H1 (cell line): Measurements from ENCODE around the gene SFXN4. TPM values are rescaled to one million over a fixed set of nuclear protein-coding genes. Genes with fewer than 3 reads are reported as not detected.
"Not testable (repeated sequence)": the region's sequence is repeated elsewhere in the genome, so short reads cannot be mapped to it uniquely, and the experiment has no call there.

Experiments
- CTCF ChIA-PET: fragments of 300-600 bp; sonication (Branson Sonifier 250); formaldehyde crosslinking; loops from one replicate; lab custom pipeline; 2021; ENCODE audit not compliant: partially characterized antibody; lab: Charles Lee
- POLR2A ChIA-PET: fragments of 300-600 bp; sonication (Branson Sonifier 250); formaldehyde crosslinking; loops from one replicate; lab custom pipeline; 2021; ENCODE audit warnings: inconsistent platforms; ENCODE audit not compliant: partially characterized antibody; lab: Charles Lee
- DNase-seq, 2 experiments: peaks; one replicate each; pipeline versions ENCODE4 v3.0.0 to v3.0.0-alpha.2; 2010 to 2022; ENCODE audit warnings: low spot score in 2 of 2, low read depth in 1 of 2, mixed read lengths in 1 of 2
- FAIRE-seq: peaks from 2 replicates; lab custom pipeline; 2011; peaks lifted over from hg19 to GRCh38; lab: Jason Lieb, UNC
- H2AFZ ChIP-seq: 2 replicates; pipeline ENCODE4 v1.8.1; 2012; ENCODE audit warnings: low read length, inconsistent platforms
- H2AK5ac ChIP-seq: 2 replicates; pipeline ENCODE4 v1.6.1; 2013; ENCODE audit warnings: low read depth, low read length
- H2BK120ac ChIP-seq: replicated peaks from 2 replicates; pipeline ENCODE3; 2013; ENCODE audit warnings: low read depth, low read length, inconsistent platforms
- H2BK12ac ChIP-seq: 2 replicates; pipeline ENCODE4 v1.6.1; 2013; ENCODE audit warnings: low read depth, low read length
- H2BK15ac ChIP-seq: 2 replicates; pipeline ENCODE4 v1.6.1; 2013; ENCODE audit warnings: low read length
- H2BK20ac ChIP-seq: 2 replicates; pipeline ENCODE4 v1.6.1; 2013; ENCODE audit warnings: low read length
- H2BK5ac ChIP-seq: 2 replicates; pipeline ENCODE4 v1.6.1; 2013; ENCODE audit warnings: low read depth, low read length
- H3K14ac ChIP-seq: 2 replicates; pipeline ENCODE4 v1.6.1; 2013; ENCODE audit warnings: inconsistent platforms; ENCODE audit not compliant: insufficient read length
- H3K18ac ChIP-seq: 2 replicates; pipeline ENCODE4 v1.6.1; 2013; ENCODE audit warnings: low read length; ENCODE audit errors: extremely low read depth
- H3K23ac ChIP-seq: 2 replicates; pipeline ENCODE4 v1.6.1; 2013; ENCODE audit warnings: inconsistent platforms; ENCODE audit not compliant: insufficient read length
- H3K23me2 ChIP-seq: 2 replicates; pipeline ENCODE4 v1.6.1; 2013; ENCODE audit warnings: low read depth, low read length
- H3K27ac ChIP-seq: 2 replicates; pipeline ENCODE4 v1.6.1; 2011; ENCODE audit warnings: low read depth, low read length, inconsistent platforms
- H3K27me3 ChIP-seq, 4 experiments: replicated peaks in 1 of 4; 1 replicate in 1 of 4; 2 replicates in 3 of 4; pipeline versions ENCODE4 v1.6.1 to v1.8.1; 2011 to 2013; ENCODE audit warnings: low read length in 3 of 4, mild to moderate bottlenecking in 3 of 4, inconsistent platforms in 2 of 4, mixed read lengths in 2 of 4, moderate library complexity in 1 of 4; ENCODE audit not compliant: control insufficient read depth in 3 of 4, insufficient read depth in 3 of 4; ENCODE audit errors: extremely low read depth in 1 of 4
- H3K36me3 ChIP-seq, 4 experiments: 2 replicates each; pipeline versions ENCODE4 v1.6.1 to v1.8.1; 2011 to 2013; ENCODE audit warnings: mild to moderate bottlenecking in 4 of 4, low read length in 3 of 4, moderate library complexity in 2 of 4, control low read depth in 1 of 4, inconsistent platforms in 1 of 4; ENCODE audit not compliant: insufficient read depth in 4 of 4, control insufficient read depth in 2 of 4
- H3K4ac ChIP-seq: replicated peaks from 2 replicates; pipeline ENCODE3; 2013; ENCODE audit warnings: low read length, low read depth, mixed read lengths, inconsistent platforms; ENCODE audit not compliant: insufficient read length
- H3K4me1 ChIP-seq, 4 experiments: replicated peaks in 1 of 4; 1 replicate in 1 of 4; 2 replicates in 3 of 4; pipeline versions ENCODE4 v1.6.1 to v1.8.1; 2011 to 2013; ENCODE audit warnings: low read length in 3 of 4, inconsistent platforms in 2 of 4, mixed read lengths in 1 of 4; ENCODE audit not compliant: insufficient read depth in 4 of 4, control insufficient read depth in 3 of 4
- H3K4me2 ChIP-seq, 2 experiments: 2 replicates each; pipeline versions ENCODE4 v1.6.1 to v1.8.1; 2011 to 2013; ENCODE audit warnings: low read depth in 2 of 2, low read length in 2 of 2, control low read depth in 1 of 2, inconsistent platforms in 1 of 2, mild to moderate bottlenecking in 1 of 2; ENCODE audit not compliant: insufficient read depth in 1 of 2
- H3K4me3 ChIP-seq, 4 experiments: fragments of 200-600, 300-600 bp in 1 of 4; sonication (generic), shearing (Covaris generic), sonication (Bioruptor Twin) in 1 of 4; 2 replicates each; pipeline versions ENCODE4 v1.5.1 to v1.8.1; 2011 to 2016; ENCODE audit warnings: low read length in 4 of 4, low read depth in 3 of 4, control low read depth in 2 of 4, inconsistent platforms in 2 of 4, mild to moderate bottlenecking in 2 of 4, mixed read lengths in 1 of 4, moderate library complexity in 1 of 4; ENCODE audit not compliant: insufficient read depth in 2 of 4; ENCODE audit errors: extremely low read depth in 1 of 4
- H3K56ac ChIP-seq: replicated peaks from 2 replicates; pipeline ENCODE3; 2013; ENCODE audit warnings: low read depth, mild to moderate bottlenecking, mixed read lengths, low read length, inconsistent platforms; ENCODE audit not compliant: insufficient read length
- H3K79me1 ChIP-seq: 2 replicates; pipeline ENCODE4 v1.6.1; 2013; ENCODE audit warnings: low read depth, low read length, control low read depth
- H3K79me2 ChIP-seq, 2 experiments: 2 replicates each; pipeline versions ENCODE4 v1.6.1 to v1.8.1; 2012 to 2013; ENCODE audit warnings: low read length in 2 of 2, mild to moderate bottlenecking in 2 of 2, inconsistent platforms in 1 of 2; ENCODE audit not compliant: insufficient read depth in 2 of 2, control insufficient read depth in 1 of 2
- H3K9ac ChIP-seq, 4 experiments: replicated peaks in 1 of 4; 1 replicate in 1 of 4; 2 replicates in 3 of 4; pipeline versions ENCODE4 v1.6.1 to v1.8.1; 2011 to 2013; ENCODE audit warnings: low read depth in 3 of 4, low read length in 3 of 4, control low read depth in 2 of 4, mild to moderate bottlenecking in 2 of 4, moderate library complexity in 2 of 4, inconsistent platforms in 1 of 4; ENCODE audit errors: extremely low read depth in 1 of 4
- H3K9me3 ChIP-seq, 2 experiments: 2 replicates each; pipeline versions ENCODE4 v1.6.1 to v1.8.1; 2012 to 2013; ENCODE audit warnings: mild to moderate bottlenecking in 2 of 2, moderate library complexity in 2 of 2, control low read depth in 1 of 2, inconsistent platforms in 1 of 2, low read depth in 1 of 2, low read length in 1 of 2, mixed read lengths in 1 of 2; ENCODE audit not compliant: insufficient read depth in 2 of 2
- H4K20me1 ChIP-seq, 2 experiments: replicated peaks in 1 of 2; 2 replicates each; pipeline versions ENCODE3 to v1.8.1; 2011 to 2013; ENCODE audit warnings: inconsistent platforms in 2 of 2, low read length in 2 of 2, mild to moderate bottlenecking in 1 of 2; ENCODE audit not compliant: insufficient read depth in 2 of 2, control insufficient read depth in 1 of 2
- H4K5ac ChIP-seq: 2 replicates; pipeline ENCODE4 v1.6.1; 2013; ENCODE audit warnings: low read length, low read depth, mixed read lengths, inconsistent platforms; ENCODE audit not compliant: insufficient read length
- H4K8ac ChIP-seq: 2 replicates; pipeline ENCODE4 v1.8.0; 2013; ENCODE audit warnings: mild to moderate bottlenecking, moderate library complexity, low read length, inconsistent platforms; ENCODE audit not compliant: insufficient read depth; ENCODE audit errors: extremely low read depth
- H4K91ac ChIP-seq: replicated peaks from 2 replicates; pipeline ENCODE3; 2013; ENCODE audit warnings: low read length, mixed read lengths, inconsistent platforms; ENCODE audit not compliant: insufficient read length
- BACH1 ChIP-seq: IDR thresholded peaks from 2 replicates; pipeline ENCODE4 v1.6.1; 2012; ENCODE audit warnings: low read length, improper control_type of control experiment
- CTCF ChIP-seq, 3 experiments: IDR thresholded peaks; 1 replicate in 2 of 3; 2 replicates in 1 of 3; pipeline versions ENCODE4 v1.5.1 to v1.6.1; 2011; ENCODE audit warnings: low read length in 3 of 3, mild to moderate bottlenecking in 3 of 3, inconsistent platforms in 2 of 3, low read depth in 1 of 3, moderate library complexity in 1 of 3; ENCODE audit not compliant: insufficient read depth in 1 of 3; ENCODE audit errors: control extremely low read depth in 1 of 3
- POLR2AphosphoS5 ChIP-seq: IDR thresholded peaks from 2 replicates; pipeline ENCODE4 v1.6.1; 2011; ENCODE audit warnings: low read depth, low read length
- RXRA ChIP-seq: IDR thresholded peaks from 2 replicates; pipeline ENCODE4 v1.6.1; 2011; ENCODE audit warnings: low read depth, mild to moderate bottlenecking, low read length, moderate library complexity; ENCODE audit not compliant: insufficient read depth
- USF2 ChIP-seq: IDR thresholded peaks from 2 replicates; pipeline ENCODE4 v1.6.1; 2011; ENCODE audit warnings: low read length, improper control_type of control experiment
- WGBS, 2 experiments: shearing (Covaris generic) in 1 of 2; methylation state at CpG; one replicate each; pipeline versions ENCODE4 v1.1.6 to v1.1.7; 2013 to 2015; ENCODE audit warnings: low lambda C conversion rate in 2 of 2, mixed read lengths in 2 of 2, inconsistent platforms in 1 of 2, low coverage in 1 of 2, missing lambda C conversion rate in 1 of 2; ENCODE audit not compliant: insufficient replicate concordance in 2 of 2, insufficient coverage in 1 of 2, insufficient read length in 1 of 2; ENCODE audit errors: extremely low coverage in 1 of 2, missing lambda C conversion rate in 1 of 2; 5-methylcytosine and 5-hydroxymethylcytosine counted together
- polyA plus RNA-seq, 7 experiments: library from polyadenylated mRNA; depleted of rRNA in 3 of 7; stranded (reverse) in 5 of 7; unstranded in 2 of 7; fragments of >200 nt in 5 of 7; fragments of 200-250 nt in 2 of 7; gene quantifications; 1 replicate in 5 of 7; 2 replicates in 1 of 7; 4 replicates in 1 of 7; pipeline versions ENCODE4 v1.2.1 to v1.2.3, GENCODE V29; 2011 to 2013; ENCODE audit warnings: missing spikeins in 2 of 7, mixed read lengths in 2 of 7
- total RNA-seq: library from RNA; stranded (reverse); fragmentation: NEBNext Ultra II Directional; extraction: Animal tissue kit (Norgen Biotek cat#: 25700); gene quantifications from 2 replicates; pipeline ENCODE4 v1.2.1, GENCODE V29; 2021

SFXN4 gene
- total and polyA plus RNA-seq, 2 of the 8 experiments (the other 6 are each of a cell fraction or from before 2014, with no cell fraction given) = 15.4 to 21.6 TPM

GRCh38 chr10:119153041-119153440 is 12.5 kb downstream of the SFXN4 start (continued):
- TF ChIP-seq USF2 = no peak
- TF ChIP-seq RXRA = no peak
- TF ChIP-seq BACH1 = no peak
- TF ChIP-seq CTCF (IDR thresholded peaks at IDR 0.05; ENCODE audit: control extremely low read depth in 1 of 3, insufficient read depth in 1 of 3, low read depth in 1 of 3, low read length in 3 of 3) = no peak
- TF ChIP-seq POLR2AphosphoS5 = no peak

GRCh38 chr10:119151601-119152000 is 13.9 kb downstream of the SFXN4 start:
- POLR2A ChIA-PET = interaction anchor here (1.8 kb wide), 1 partner anchor 10 kb away, joined by 10 read pairs; no protein-coding TSS in a partner anchor
- H3K18ac ChIP-seq, H3K56ac ChIP-seq, DNase-seq, H3K79me1 ChIP-seq, H3K23me2 ChIP-seq, H2AK5ac ChIP-seq, H3K14ac ChIP-seq, H2BK12ac ChIP-seq, H2BK120ac ChIP-seq, H3K79me2 ChIP-seq, H3K27ac ChIP-seq, H3K4ac ChIP-seq, H3K4me2 ChIP-seq, H3K4me3 ChIP-seq, H3K27me3 ChIP-seq, H4K91ac ChIP-seq, H3K4me1 ChIP-seq, H3K9ac ChIP-seq, H3K9me3 ChIP-seq, H2BK5ac ChIP-seq, H2BK20ac ChIP-seq, H4K8ac ChIP-seq, FAIRE-seq, H3K23ac ChIP-seq, H4K5ac ChIP-seq, H2BK15ac ChIP-seq, H4K20me1 ChIP-seq, H2AFZ ChIP-seq: not testable (repeated sequence)
- CTCF ChIA-PET = interaction anchor here (1.1 to 4.2 kb wide), 2 partner anchors 12 to 54 kb away, joined by 3 to 15 read pairs; no protein-coding TSS in a partner anchor
- WGBS, 2 experiments = 94% methylated on average over 6 of the region's 6 CpGs; no CpG with 5 or more reads in 1 of the 2 experiments
- peaks cover 0 to 13% (median 7%) of the 10 kb centered on the region in 4 experiments; a peak in 5 of 8 replicates for H3K36me3 ChIP-seq
